ENCODE results near the gene NF1.

DNA sequence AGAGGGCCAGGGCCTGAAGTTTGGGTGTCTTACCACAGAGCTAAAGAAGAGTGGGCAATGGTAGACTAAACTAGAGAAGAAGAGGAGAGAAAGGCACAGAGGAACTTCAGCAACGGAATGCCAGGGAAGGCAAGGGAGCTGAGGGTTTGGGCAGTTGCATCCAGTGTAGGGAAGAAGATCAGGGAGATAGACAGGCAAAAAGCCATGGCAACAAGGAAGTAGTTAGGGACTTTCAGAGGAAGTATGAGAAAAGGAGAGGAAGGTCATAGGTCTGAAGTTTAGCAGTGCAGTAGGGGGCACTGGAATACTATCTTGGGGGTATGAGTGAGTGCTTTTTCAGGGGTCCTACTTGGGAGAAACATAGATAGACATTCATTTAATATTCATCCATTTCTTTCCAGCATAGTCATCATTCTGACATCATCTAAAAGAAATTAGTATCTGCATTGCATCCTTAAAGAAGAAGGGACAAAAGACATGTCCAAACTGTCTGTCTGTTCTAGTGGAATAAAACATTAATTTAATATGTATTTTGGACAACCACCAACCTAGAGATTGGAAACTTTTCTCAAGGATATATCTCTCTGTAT, 2.2 kb upstream of the NF1 start:
- TF ChIP-seq POLR2A (IDR thresholded peaks at IDR 0.05), result no peak
- TF ChIP-seq, protein P1, sequence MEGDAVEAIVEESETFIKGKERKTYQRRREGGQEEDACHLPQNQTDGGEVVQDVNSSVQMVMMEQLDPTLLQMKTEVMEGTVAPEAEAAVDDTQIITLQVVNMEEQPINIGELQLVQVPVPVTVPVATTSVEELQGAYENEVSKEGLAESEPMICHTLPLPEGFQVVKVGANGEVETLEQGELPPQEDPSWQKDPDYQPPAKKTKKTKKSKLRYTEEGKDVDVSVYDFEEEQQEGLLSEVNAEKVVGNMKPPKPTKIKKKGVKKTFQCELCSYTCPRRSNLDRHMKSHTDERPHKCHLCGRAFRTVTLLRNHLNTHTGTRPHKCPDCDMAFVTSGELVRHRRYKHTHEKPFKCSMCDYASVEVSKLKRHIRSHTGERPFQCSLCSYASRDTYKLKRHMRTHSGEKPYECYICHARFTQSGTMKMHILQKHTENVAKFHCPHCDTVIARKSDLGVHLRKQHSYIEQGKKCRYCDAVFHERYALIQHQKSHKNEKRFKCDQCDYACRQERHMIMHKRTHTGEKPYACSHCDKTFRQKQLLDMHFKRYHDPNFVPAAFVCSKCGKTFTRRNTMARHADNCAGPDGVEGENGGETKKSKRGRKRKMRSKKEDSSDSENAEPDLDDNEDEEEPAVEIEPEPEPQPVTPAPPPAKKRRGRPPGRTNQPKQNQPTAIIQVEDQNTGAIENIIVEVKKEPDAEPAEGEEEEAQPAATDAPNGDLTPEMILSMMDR (IDR thresholded peaks at IDR 0.05), result no peak
- TF ChIP-seq EP300 (IDR thresholded peaks at IDR 0.05), result no peak

All from sigmoid colon (tissue), 4 donors.